Measurements from ENCODE around the gene CACNA1C. TPM values are rescaled to one million over a fixed set of nuclear protein-coding genes. Genes with fewer than 3 reads are reported as not detected.

Gene CACNA1C
- total RNA-seq, 2 experiments from 2014 or later = 0.69 to 1.4 TPM

DNA sequence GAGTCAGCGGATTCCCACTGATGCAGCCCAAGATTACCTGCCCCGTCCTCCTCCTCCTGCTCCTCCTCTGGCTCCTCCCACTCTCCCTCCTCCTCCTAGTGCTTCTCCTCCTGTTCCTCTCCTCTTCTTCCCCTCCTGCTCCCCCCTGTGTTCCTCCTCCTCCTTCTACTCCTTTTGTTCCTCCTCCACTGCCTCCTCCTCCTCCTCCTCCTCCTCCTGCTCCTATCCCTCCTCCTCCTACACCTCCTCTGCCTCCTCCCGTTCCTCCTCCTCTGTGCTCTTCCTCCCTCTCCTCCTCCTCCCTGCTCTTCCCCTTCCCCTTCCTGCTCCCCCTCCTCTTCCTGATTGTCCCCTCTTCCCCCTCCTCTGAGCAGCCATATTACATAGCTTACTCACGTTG, 141.3 kb downstream of the CACNA1C start:
- Histone ChIP-seq H3K9me3 (ENCODE audit: low read length) (no peaks in the 10 kb centered on the region), H3K4me2 (ENCODE audit: low read length) (no peak overlapping the region), H3K4me1 (ENCODE audit: insufficient read depth, low read length, poor library complexity, severe bottlenecking) (peaks cover 40% of the 10 kb centered on the region), H3K4me3 (ENCODE audit: low read depth, low read length, poor library complexity, severe bottlenecking) (no peak overlapping the region), H4K20me1 (ENCODE audit: insufficient read depth, low read length) (no peaks in the 10 kb centered on the region), H3K27ac (ENCODE audit: low read depth, low read length, poor library complexity, severe bottlenecking) (no peak overlapping the region), H3K79me2 (ENCODE audit: insufficient read depth, low read depth, low read length) (no peaks in the 10 kb centered on the region), H3K36me3 (ENCODE audit: insufficient read depth, low read length) (peaks cover 12% of the 10 kb centered on the region; the same call in 1 of the 2 replicates), H3K9me2 (ENCODE audit: insufficient read depth, low read length) (no peaks in the 10 kb centered on the region), H2AFZ (ENCODE audit: low read length) (no peak overlapping the region)
- TF ChIP-seq, protein P1, sequence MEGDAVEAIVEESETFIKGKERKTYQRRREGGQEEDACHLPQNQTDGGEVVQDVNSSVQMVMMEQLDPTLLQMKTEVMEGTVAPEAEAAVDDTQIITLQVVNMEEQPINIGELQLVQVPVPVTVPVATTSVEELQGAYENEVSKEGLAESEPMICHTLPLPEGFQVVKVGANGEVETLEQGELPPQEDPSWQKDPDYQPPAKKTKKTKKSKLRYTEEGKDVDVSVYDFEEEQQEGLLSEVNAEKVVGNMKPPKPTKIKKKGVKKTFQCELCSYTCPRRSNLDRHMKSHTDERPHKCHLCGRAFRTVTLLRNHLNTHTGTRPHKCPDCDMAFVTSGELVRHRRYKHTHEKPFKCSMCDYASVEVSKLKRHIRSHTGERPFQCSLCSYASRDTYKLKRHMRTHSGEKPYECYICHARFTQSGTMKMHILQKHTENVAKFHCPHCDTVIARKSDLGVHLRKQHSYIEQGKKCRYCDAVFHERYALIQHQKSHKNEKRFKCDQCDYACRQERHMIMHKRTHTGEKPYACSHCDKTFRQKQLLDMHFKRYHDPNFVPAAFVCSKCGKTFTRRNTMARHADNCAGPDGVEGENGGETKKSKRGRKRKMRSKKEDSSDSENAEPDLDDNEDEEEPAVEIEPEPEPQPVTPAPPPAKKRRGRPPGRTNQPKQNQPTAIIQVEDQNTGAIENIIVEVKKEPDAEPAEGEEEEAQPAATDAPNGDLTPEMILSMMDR (conservative IDR thresholded peaks at IDR 0.05; ENCODE audit: low read length) = no peak
- no peak for TF ChIP-seq EZH2phosphoT487 (IDR thresholded peaks at IDR 0.05; ENCODE audit: borderline replicate concordance, low read depth, low read length)
- intact Hi-C loops (cut with micrococcal nuclease; ENCODE audit: unreplicated experiment) = no loop called here
- no TSS peak for BruUV-seq (replicated peaks)
- ChIA-PET CTCF (ENCODE audit: unreplicated experiment) (no interaction called here), POLR2A (interaction anchor here (0.6 to 1.2 kb wide), 3 partner anchors 18 to 1381 kb away, joined by 3 to 7 read pairs (median 3); no protein-coding TSS in a partner anchor)
- no peak for DNase-seq (ENCODE audit: low spot score)

DNA sequence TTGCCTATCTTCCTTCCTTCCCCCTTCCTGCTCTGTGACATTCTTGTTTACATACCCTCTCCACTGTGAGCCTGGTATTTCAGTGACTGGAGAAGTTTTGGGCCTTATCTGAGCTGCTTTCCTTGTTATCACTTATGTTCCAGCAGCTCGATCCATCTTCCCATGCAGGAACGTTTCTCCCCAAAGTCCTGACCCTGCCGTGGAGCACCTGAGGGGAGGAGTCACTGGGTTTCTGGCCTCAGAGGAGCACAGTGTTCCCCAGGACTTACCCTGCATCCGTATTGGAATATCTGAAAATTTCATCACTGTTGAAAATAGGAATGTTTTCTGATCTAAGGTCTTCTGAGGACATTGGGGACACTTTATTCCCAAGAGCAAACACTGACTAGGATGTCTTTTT, 141.8 kb downstream of the CACNA1C start:
- CTCF ChIA-PET (ENCODE audit: unreplicated experiment) = no interaction called here
- no peaks in the 10 kb centered on the region for H3K9me2 ChIP-seq (ENCODE audit: insufficient read depth, low read length)
- H3K4me3 ChIP-seq (ENCODE audit: low read depth, low read length, poor library complexity, severe bottlenecking) = no peak overlapping the region
- no peak for TF ChIP-seq EZH2phosphoT487 (IDR thresholded peaks at IDR 0.05; ENCODE audit: borderline replicate concordance, low read depth, low read length)
- TF ChIP-seq, protein P1 (conservative IDR thresholded peaks at IDR 0.05; ENCODE audit: low read length) = no peak
- peaks cover 12% of the 10 kb centered on the region; the same call in 1 of the 2 replicates for H3K36me3 ChIP-seq (ENCODE audit: insufficient read depth, low read length)
- H4K20me1 ChIP-seq (ENCODE audit: insufficient read depth, low read length) = no peaks in the 10 kb centered on the region
- intact Hi-C loops (cut with micrococcal nuclease; ENCODE audit: unreplicated experiment) = no loop called here
- no peaks in the 10 kb centered on the region for H3K9me3 ChIP-seq (ENCODE audit: low read length)
- no peak overlapping the region for H2AFZ ChIP-seq (ENCODE audit: low read length)
- H3K27ac ChIP-seq (ENCODE audit: low read depth, low read length, poor library complexity, severe bottlenecking) = no peak overlapping the region
- DNase-seq (ENCODE audit: low spot score) = no peak
- H3K79me2 ChIP-seq (ENCODE audit: insufficient read depth, low read depth, low read length) = no peaks in the 10 kb centered on the region
- no peak overlapping the region for H3K4me2 ChIP-seq (ENCODE audit: low read length)
- peaks cover 35% of the 10 kb centered on the region for H3K4me1 ChIP-seq (ENCODE audit: insufficient read depth, low read length, poor library complexity, severe bottlenecking)
- TSS peak; percentile 0 for BruUV-seq (replicated peaks)
- POLR2A ChIA-PET = interaction anchor here (0.6 to 1.2 kb wide), 3 partner anchors 18 to 1380 kb away, joined by 3 to 7 read pairs (median 3); no protein-coding TSS in a partner anchor

DNA sequence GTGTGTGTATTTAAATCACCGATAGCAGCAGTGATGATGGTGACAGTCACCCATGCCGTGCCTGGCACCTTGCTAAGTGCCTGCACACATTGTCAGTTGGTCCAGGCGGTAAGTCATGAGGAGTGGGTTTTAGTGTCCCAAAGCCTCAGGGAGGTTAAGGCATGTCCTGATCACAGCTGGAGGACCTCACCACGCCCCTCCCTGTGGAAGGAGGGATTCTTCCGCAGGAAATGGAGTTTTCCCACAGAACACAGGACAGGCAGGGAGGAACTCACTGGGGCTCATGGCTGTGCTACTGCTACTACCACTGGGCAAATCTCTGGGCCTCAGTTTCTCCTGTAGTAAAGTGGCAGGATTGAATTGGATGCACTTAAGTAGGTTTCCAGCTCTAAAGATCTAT, 142.3 kb downstream of the CACNA1C start:
- Histone ChIP-seq H3K27ac (ENCODE audit: low read depth, low read length, poor library complexity, severe bottlenecking) (no peak overlapping the region), H2AFZ (ENCODE audit: low read length) (no peak overlapping the region), H3K9me3 (ENCODE audit: low read length) (no peaks in the 10 kb centered on the region), H4K20me1 (ENCODE audit: insufficient read depth, low read length) (no peaks in the 10 kb centered on the region), H3K79me2 (ENCODE audit: insufficient read depth, low read depth, low read length) (no peaks in the 10 kb centered on the region), H3K9me2 (ENCODE audit: insufficient read depth, low read length) (no peaks in the 10 kb centered on the region), H3K4me1 (ENCODE audit: insufficient read depth, low read length, poor library complexity, severe bottlenecking) (peaks cover 30% of the 10 kb centered on the region), H3K36me3 (ENCODE audit: insufficient read depth, low read length) (peaks cover 11% of the 10 kb centered on the region; the same call in 1 of the 2 replicates), H3K4me2 (ENCODE audit: low read length) (no peak overlapping the region), H3K4me3 (ENCODE audit: low read depth, low read length, poor library complexity, severe bottlenecking) (no peak overlapping the region)
- no TSS peak for BruUV-seq (replicated peaks)
- no peak for DNase-seq (ENCODE audit: low spot score)
- no peak for TF ChIP-seq EZH2phosphoT487 (IDR thresholded peaks at IDR 0.05; ENCODE audit: borderline replicate concordance, low read depth, low read length)
- intact Hi-C loops (cut with micrococcal nuclease; ENCODE audit: unreplicated experiment) = no loop called here
- POLR2A ChIA-PET = no interaction called here
- CTCF ChIA-PET (ENCODE audit: unreplicated experiment) = no interaction called here
